Mucosa of stomach (tissue), 1 donor: Measurements from ENCODE around the gene LAMC3.

Source experiments
- H3K27me3 ChIP-seq: one replicate; pipeline ENCODE4 v1.7.0; 2013; ENCODE audit warnings: mild to moderate bottlenecking, low read length; ENCODE audit not compliant: control insufficient read depth, insufficient read depth
- H3K36me3 ChIP-seq: one replicate; pipeline ENCODE4 v1.7.0; 2013; ENCODE audit warnings: low read length; ENCODE audit not compliant: control insufficient read depth, insufficient read depth
- H3K4me1 ChIP-seq: one replicate; pipeline ENCODE4 v1.7.0; 2013; ENCODE audit warnings: mild to moderate bottlenecking, low read length; ENCODE audit not compliant: control insufficient read depth, insufficient read depth
- H3K4me3 ChIP-seq: one replicate; pipeline ENCODE4 v1.7.0; 2013; ENCODE audit warnings: low read length
- H3K9ac ChIP-seq: one replicate; pipeline ENCODE4 v1.7.0; 2013; ENCODE audit warnings: mild to moderate bottlenecking, low read length, moderate library complexity
- H3K9me3 ChIP-seq: one replicate; pipeline ENCODE4 v1.7.0; 2013; ENCODE audit warnings: mild to moderate bottlenecking, low read length, moderate library complexity; ENCODE audit not compliant: control insufficient read depth
- donor health status: Pancreatic carcinoma.

Gene LAMC3

GRCh38 chr9:131049829-131050715, 41.1 kb downstream of the LAMC3 start:
- H3K4me3 ChIP-seq = no peak overlapping the region
- no peaks in the 10 kb centered on the region for H3K36me3 ChIP-seq
- no peaks in the 10 kb centered on the region for H3K27me3 ChIP-seq
- no peaks in the 10 kb centered on the region for H3K4me1 ChIP-seq
- no peaks in the 10 kb centered on the region for H3K9me3 ChIP-seq
- H3K9ac ChIP-seq = no peak overlapping the region

GRCh38 chr9:131050831-131051230, 41.9 kb downstream of the LAMC3 start:
- Histone ChIP-seq H3K36me3 (no peaks in the 10 kb centered on the region), H3K4me3 (no peak overlapping the region), H3K4me1 (no peaks in the 10 kb centered on the region), H3K9ac (no peak overlapping the region), H3K27me3 (no peaks in the 10 kb centered on the region), H3K9me3 (no peaks in the 10 kb centered on the region)

GRCh38 chr9:131051592-131052517, 42.9 kb downstream of the LAMC3 start:
- H3K36me3 ChIP-seq = no peaks in the 10 kb centered on the region
- no peak overlapping the region for H3K9ac ChIP-seq
- H3K9me3 ChIP-seq = no peaks in the 10 kb centered on the region
- H3K4me1 ChIP-seq = no peaks in the 10 kb centered on the region
- H3K27me3 ChIP-seq = no peaks in the 10 kb centered on the region
- H3K4me3 ChIP-seq = no peak overlapping the region

GRCh38 chr9:131053896-131054295, 44.9 kb downstream of the LAMC3 start:
- no peaks in the 10 kb centered on the region for H3K36me3 ChIP-seq
- H3K4me3 ChIP-seq = no peak overlapping the region
- no peak overlapping the region for H3K9ac ChIP-seq
- H3K9me3 ChIP-seq = no peaks in the 10 kb centered on the region
- H3K27me3 ChIP-seq = no peaks in the 10 kb centered on the region
- H3K4me1 ChIP-seq = no peaks in the 10 kb centered on the region

- no peaks in the 10 kb centered on the region for H3K36me3 ChIP-seq
- H3K4me3 ChIP-seq = no peak overlapping the region
- H3K27me3 ChIP-seq = no peaks in the 10 kb centered on the region
- H3K9me3 ChIP-seq = no peaks in the 10 kb centered on the region
- H3K4me1 ChIP-seq = no peaks in the 10 kb centered on the region
- H3K9ac ChIP-seq = no peak overlapping the region
Observed at GRCh38 chr9:131056781-131057506, 48.0 kb downstream of the LAMC3 start.

- no peaks in the 10 kb centered on the region for H3K36me3 ChIP-seq
Observed at GRCh38 chr9:131060900-131061630, 52.1 kb downstream of the LAMC3 start.

GRCh38 chr9:131062969-131063368, 54.0 kb downstream of the LAMC3 start:
- no peaks in the 10 kb centered on the region for H3K9me3 ChIP-seq
- H3K36me3 ChIP-seq = no peaks in the 10 kb centered on the region
- no peak overlapping the region for H3K9ac ChIP-seq
- no peaks in the 10 kb centered on the region for H3K4me1 ChIP-seq
- H3K4me3 ChIP-seq = no peak overlapping the region
- H3K27me3 ChIP-seq = no peaks in the 10 kb centered on the region

More at GRCh38 chr9:131060900-131061630, 52.1 kb downstream of the LAMC3 start:
- no peaks in the 10 kb centered on the region for H3K27me3 ChIP-seq
- no peak overlapping the region for H3K4me3 ChIP-seq
- H3K9ac ChIP-seq = no peak overlapping the region
- H3K9me3 ChIP-seq = no peaks in the 10 kb centered on the region
- no peaks in the 10 kb centered on the region for H3K4me1 ChIP-seq

- H3K9me3 ChIP-seq = no peaks in the 10 kb centered on the region
- H3K4me1 ChIP-seq = no peaks in the 10 kb centered on the region
- H3K27me3 ChIP-seq = no peaks in the 10 kb centered on the region
- no peak overlapping the region for H3K4me3 ChIP-seq
- no peaks in the 10 kb centered on the region for H3K36me3 ChIP-seq
- H3K9ac ChIP-seq = no peak overlapping the region
Observed at GRCh38 chr9:131065599-131065998, 56.6 kb downstream of the LAMC3 start.

GRCh38 chr9:131067625-131068024, 58.7 kb downstream of the LAMC3 start:
- no peaks in the 10 kb centered on the region for H3K36me3 ChIP-seq
- no peaks in the 10 kb centered on the region for H3K9me3 ChIP-seq
- no peak overlapping the region for H3K4me3 ChIP-seq
- H3K4me1 ChIP-seq = no peaks in the 10 kb centered on the region
- no peak overlapping the region for H3K9ac ChIP-seq
- H3K27me3 ChIP-seq = no peaks in the 10 kb centered on the region

GRCh38 chr9:131068076-131068816, 59.3 kb downstream of the LAMC3 start:
- Histone ChIP-seq H3K4me3 (no peak overlapping the region), H3K27me3 (no peaks in the 10 kb centered on the region), H3K9ac (no peak overlapping the region), H3K9me3 (no peaks in the 10 kb centered on the region), H3K36me3 (no peaks in the 10 kb centered on the region), H3K4me1 (no peaks in the 10 kb centered on the region)

- Histone ChIP-seq H3K9ac (no peak overlapping the region), H3K36me3 (no peaks in the 10 kb centered on the region), H3K9me3 (no peaks in the 10 kb centered on the region), H3K4me1 (no peaks in the 10 kb centered on the region), H3K27me3 (no peaks in the 10 kb centered on the region), H3K4me3 (no peak overlapping the region)
Observed at GRCh38 chr9:131069699-131070098, 60.7 kb downstream of the LAMC3 start.
